ACC112 (cell line): Measurements from ENCODE around the gene ZFP30.
"Not testable (repeated sequence)": the region's sequence is repeated elsewhere in the genome, so short reads cannot be mapped to it uniquely, and the experiment has no call there.

Experiments used
- H2AFZ ChIP-seq: fragments of 200-600 bp; sonication (generic); one replicate; pipeline ENCODE4 v1.6.0; 2017; ENCODE audit warnings: antibody characterized with exemption, low read length; ENCODE audit not compliant: unreplicated experiment
- H3K27ac ChIP-seq: fragments of 200-600 bp; sonication (generic); 2 replicates; pipeline ENCODE4 v1.5.1; 2014; ENCODE audit warnings: low read depth, mild to moderate bottlenecking, antibody characterized with exemption, low read length, moderate library complexity
- H3K27me3 ChIP-seq: fragments of 200-600 bp; sonication (generic); 2 replicates; pipeline ENCODE4 v1.6.1; 2014; ENCODE audit warnings: mild to moderate bottlenecking, antibody characterized with exemption, low read length, moderate library complexity, mixed read lengths; ENCODE audit not compliant: insufficient read depth
- H3K36me3 ChIP-seq: fragments of 200-600 bp; sonication (generic); 2 replicates; pipeline ENCODE4 v1.6.1; 2016; ENCODE audit warnings: mild to moderate bottlenecking, antibody characterized with exemption, low read length, moderate library complexity, mixed read lengths; ENCODE audit not compliant: insufficient read depth
- H3K4me1 ChIP-seq: fragments of 200-600 bp; sonication (generic); one replicate; pipeline ENCODE4 v1.6.1; 2016; ENCODE audit warnings: low read length, mixed read lengths; ENCODE audit not compliant: insufficient read depth, unreplicated experiment, control insufficient read depth
- H3K4me3 ChIP-seq: fragments of 200-600 bp; sonication (generic); 2 replicates; pipeline ENCODE4 v1.5.1; 2014; ENCODE audit warnings: mild to moderate bottlenecking, low read depth, low read length
- H3K79me2 ChIP-seq: fragments of 200-600 bp; sonication (generic); one replicate; pipeline ENCODE4 v1.6.0; 2016; ENCODE audit warnings: low read length; ENCODE audit not compliant: control insufficient read depth, unreplicated experiment, insufficient read depth

Gene ZFP30

DNA sequence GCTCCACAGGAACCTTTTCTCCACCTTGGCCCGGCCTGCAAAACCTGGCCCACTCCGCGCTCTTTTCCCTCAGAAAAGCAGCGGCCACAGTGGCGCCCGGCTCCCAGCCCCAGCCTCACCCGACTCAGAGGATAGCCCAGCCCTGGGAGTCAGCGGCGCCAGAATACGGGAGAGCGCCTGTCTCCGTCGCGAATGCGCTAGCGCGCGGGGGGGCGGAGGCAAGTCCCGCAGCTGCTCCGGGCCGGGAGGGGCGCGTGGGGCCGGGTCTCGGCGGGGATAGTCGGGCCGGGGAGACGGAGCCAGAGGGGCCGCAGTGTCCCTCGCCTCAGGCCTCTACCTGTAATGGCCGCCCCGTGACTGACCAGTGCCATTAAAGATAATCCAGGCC is at the start of gene ZFP30:
TSS of gene ZFP30 (minus strand) at position 165 of the 388 bp plus-strand sequence. CDS start 7,643 bp downstream, outside the sequence.
- H3K4me3 ChIP-seq: peak within 1 kb of the TSS; percentile 91
- peak within 1 kb of the TSS; percentile 59 for H3K27ac ChIP-seq
- H3K79me2 ChIP-seq: peaks cover 24% of the 10 kb centered on the region

DNA sequence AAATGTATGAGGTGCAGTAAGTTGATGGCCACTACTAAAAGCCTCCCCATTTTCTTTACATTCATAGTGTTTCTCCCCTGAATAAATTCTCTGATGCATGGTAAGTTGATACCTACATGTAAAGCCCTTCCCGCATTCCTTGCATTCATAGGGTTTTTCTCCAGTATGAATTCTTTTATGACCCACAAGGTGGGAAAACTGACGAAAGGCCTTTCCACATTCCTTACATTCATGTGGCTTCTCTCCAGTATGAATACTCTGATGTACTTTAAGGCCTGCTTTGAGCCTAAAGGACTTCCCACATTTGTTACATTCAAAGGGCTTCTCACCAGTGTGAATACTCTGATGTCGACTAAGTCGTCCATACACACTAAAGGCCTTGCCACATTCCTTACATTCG is 43.8 kb upstream of the ZFP30 start:
- no peaks in the 10 kb centered on the region for H3K79me2 ChIP-seq
- H3K27ac ChIP-seq: no peak overlapping the region
- no peaks in the 10 kb centered on the region for H3K4me1 ChIP-seq
- peaks cover 38% of the 10 kb centered on the region for H3K36me3 ChIP-seq
- H3K27me3 ChIP-seq: no peaks in the 10 kb centered on the region
- no peak overlapping the region for H2AFZ ChIP-seq
- H3K4me3 ChIP-seq: no peak overlapping the region

More for the DNA sequence above, at the start of gene ZFP30:
- Histone ChIP-seq H3K4me1 (peaks cover 3% of the 10 kb centered on the region), H2AFZ (peak within 1 kb of the TSS; percentile 97), H3K36me3 (peaks cover 4% of the 10 kb centered on the region; the same call in 1 of the 2 replicates), H3K27me3 (no peaks in the 10 kb centered on the region)

- Histone ChIP-seq H2AFZ (no peak overlapping the region), H3K27ac (no peak overlapping the region), H3K4me3 (no peak overlapping the region), H3K36me3 (peaks cover 32% of the 10 kb centered on the region), H3K4me1 (no peaks in the 10 kb centered on the region), H3K27me3 (no peaks in the 10 kb centered on the region), H3K79me2 (no peaks in the 10 kb centered on the region)
Measured at GRCh38 chr19:37698216-37698615, 43.0 kb upstream of the ZFP30 start.

GRCh38 chr19:37695144-37695899 is 40.1 kb upstream of the ZFP30 start:
- no peaks in the 10 kb centered on the region for H3K79me2 ChIP-seq
- H3K27ac ChIP-seq: no peak overlapping the region
- H3K4me3 ChIP-seq: no peak overlapping the region
- H3K27me3 ChIP-seq: no peaks in the 10 kb centered on the region
- H3K4me1 ChIP-seq: no peaks in the 10 kb centered on the region
- H2AFZ ChIP-seq: no peak overlapping the region
- H3K36me3 ChIP-seq: peaks cover 29% of the 10 kb centered on the region

- H3K27ac ChIP-seq: no peak overlapping the region
- no peaks in the 10 kb centered on the region for H3K4me1 ChIP-seq
- no peak overlapping the region for H3K4me3 ChIP-seq
- H3K79me2 ChIP-seq: no peaks in the 10 kb centered on the region
- H2AFZ ChIP-seq: no peak overlapping the region
- H3K36me3 ChIP-seq: peaks cover 6% of the 10 kb centered on the region; the same call in 1 of the 2 replicates
- H3K27me3 ChIP-seq: no peaks in the 10 kb centered on the region
Measured at GRCh38 chr19:37692956-37693620, 37.8 kb upstream of the ZFP30 start.

- Histone ChIP-seq H3K27ac (peak overlapping the region; percentile 71), H3K4me1 (no peaks in the 10 kb centered on the region), H2AFZ (peak overlapping the region; percentile 7), H3K27me3 (no peaks in the 10 kb centered on the region), H3K4me3 (peak overlapping the region; percentile 81), H3K36me3 (peaks cover under 1% of the 10 kb centered on the region; the same call in 1 of the 2 replicates), H3K79me2 (no peaks in the 10 kb centered on the region)
Measured at GRCh38 chr19:37691881-37692504, 36.7 kb upstream of the ZFP30 start.

GRCh38 chr19:37683520-37683919 is 28.3 kb upstream of the ZFP30 start:
- no peaks in the 10 kb centered on the region for H3K27me3 ChIP-seq

GRCh38 chr19:37669450-37669914 is 14.2 kb upstream of the ZFP30 start:
- Histone ChIP-seq H3K79me2 (no peaks in the 10 kb centered on the region), H2AFZ (no peak overlapping the region), H3K27me3 (no peaks in the 10 kb centered on the region), H3K4me1 (no peaks in the 10 kb centered on the region), H3K36me3 (no peaks in the 10 kb centered on the region; the same call in 1 of the 2 replicates), H3K4me3 (no peak overlapping the region), H3K27ac (no peak overlapping the region)

More at GRCh38 chr19:37683520-37683919, 28.3 kb upstream of the ZFP30 start:
- Histone ChIP-seq H3K4me1 (no peaks in the 10 kb centered on the region), H3K27ac (no peak overlapping the region), H3K36me3 (no peaks in the 10 kb centered on the region; the same call in 1 of the 2 replicates), H3K4me3 (no peak overlapping the region), H3K79me2 (no peaks in the 10 kb centered on the region), H2AFZ (no peak overlapping the region)

DNA sequence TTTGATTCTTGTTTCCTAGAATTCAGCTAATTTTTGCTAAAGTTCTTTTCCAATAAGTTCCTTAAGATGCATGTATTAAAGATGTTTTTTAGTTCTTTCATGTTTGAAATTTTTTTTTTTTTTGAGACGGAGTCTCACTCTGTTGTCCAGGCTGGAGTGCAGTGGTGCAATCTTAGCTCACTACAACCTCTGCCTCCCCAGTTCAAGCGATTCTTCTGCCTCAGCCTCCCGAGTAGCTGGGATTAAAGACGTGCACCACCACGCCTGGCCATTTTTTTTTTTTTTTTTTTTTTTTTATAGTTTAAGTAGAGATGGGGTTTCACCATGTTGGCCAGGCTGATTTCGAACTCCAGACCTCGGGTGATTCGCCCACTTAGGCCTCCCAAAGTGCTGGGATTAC is 1.9 kb upstream of the ZFP30 start:
- not testable (repeated sequence) for H3K36me3 ChIP-seq, H2AFZ ChIP-seq, H3K27me3 ChIP-seq, H3K27ac ChIP-seq, H3K4me1 ChIP-seq, H3K4me3 ChIP-seq
- peaks cover 17% of the 10 kb centered on the region for H3K79me2 ChIP-seq

GRCh38 chr19:37655689-37656371 is 565 bp upstream of the ZFP30 start:
- peaks cover 3% of the 10 kb centered on the region for H3K4me1 ChIP-seq
- peak overlapping the region; percentile 91 for H3K4me3 ChIP-seq
- peaks cover 4% of the 10 kb centered on the region; the same call in 1 of the 2 replicates for H3K36me3 ChIP-seq
- no peaks in the 10 kb centered on the region for H3K27me3 ChIP-seq
- H3K79me2 ChIP-seq: peaks cover 24% of the 10 kb centered on the region
- H2AFZ ChIP-seq: peak overlapping the region; percentile 97
- peak overlapping the region; percentile 59 for H3K27ac ChIP-seq
